ENCODE data around the gene PRDM5. TPM values are rescaled to one million over a fixed set of nuclear protein-coding genes. Genes with fewer than 3 reads are reported as not detected.

The PRDM5 gene
- total and polyA plus RNA-seq, 2 donors (not counting 3 experiments of a cell fraction or from before 2014, with no cell fraction given): 2.2 to 8.1 TPM

GRCh38 chr4:120835342-120835741 lies 87.2 kb downstream of the PRDM5 start:
- no peak overlapping the region for H3K4me3 ChIP-seq (replicated peaks in 1 of 3; ENCODE audit: insufficient read depth in 1 of 3, low read depth in 1 of 3, low read length in 3 of 3)
- H3K27ac ChIP-seq (ENCODE audit: insufficient read depth, low read depth, low read length): no peak overlapping the region
- CTCF ChIA-PET: no interaction called here
- no peak overlapping the region for H3K9ac ChIP-seq (replicated peaks; ENCODE audit: extremely low read depth, insufficient read depth, low read length)
- POLR2A ChIA-PET: no interaction called here
- H3K4me2 ChIP-seq (ENCODE audit: insufficient read depth, low read length): no peak overlapping the region
- dilution Hi-C loops (cut with MboI; ENCODE audit: extremely low pct_ligation_motif_present, low sequenced_read_pairs): no loop called here
- H4K20me1 ChIP-seq (replicated peaks; ENCODE audit: control insufficient read depth, extremely low read depth, insufficient read depth, low read length): no peaks in the 10 kb centered on the region
- no peaks in the 10 kb centered on the region for H3K9me3 ChIP-seq (replicated peaks; ENCODE audit: control insufficient read depth, insufficient read depth, low read length)
- H3K36me3 ChIP-seq (ENCODE audit: control insufficient read depth in 2 of 2, extremely low read depth in 1 of 2, insufficient read depth in 2 of 2, low read length in 2 of 2): no peaks in the 10 kb centered on the region
- intact Hi-C loops (cut with micrococcal nuclease): no loop called here
- no peaks in the 10 kb centered on the region for H3K9me1 ChIP-seq (replicated peaks; ENCODE audit: control insufficient read depth, extremely low read depth, insufficient read depth, low read length)
- H3K27me3 ChIP-seq (ENCODE audit: control insufficient read depth in 2 of 2, insufficient read depth in 2 of 2, low read length in 2 of 2): no peaks in the 10 kb centered on the region
- H3K79me2 ChIP-seq (ENCODE audit: control insufficient read depth, insufficient read depth, low read length): no peaks in the 10 kb centered on the region
- TF ChIP-seq FOS (IDR thresholded peaks at IDR 0.05; ENCODE audit: borderline replicate concordance, insufficient read depth, low read length): no peak
- no peak for TF ChIP-seq POLR2A (IDR thresholded peaks at IDR 0.05; ENCODE audit: low read depth, low read length)
- TF ChIP-seq CTCF (IDR thresholded peaks at IDR 0.05; ENCODE audit: extremely low read depth in 1 of 2, insufficient read depth in 1 of 2, low read depth in 1 of 2, low read length in 2 of 2): no peak
- no peak for TF ChIP-seq JUN (IDR thresholded peaks at IDR 0.05; ENCODE audit: borderline replicate concordance, insufficient read depth, insufficient read length, low read depth)
- no peak for TF ChIP-seq MAX (IDR thresholded peaks at IDR 0.05; ENCODE audit: insufficient read depth, insufficient read length)
- no peak for TF ChIP-seq MYC (IDR thresholded peaks at IDR 0.05; ENCODE audit: low read depth, low read length)
- TF ChIP-seq POLR2AphosphoS5 (IDR thresholded peaks at IDR 0.05; ENCODE audit: insufficient read depth, low read depth, low read length): no peak
- no peak for TF ChIP-seq GATA2 (IDR thresholded peaks at IDR 0.05; ENCODE audit: insufficient read depth, insufficient read length, low read depth, low read length)
- TF ChIP-seq EZH2 (IDR thresholded peaks at IDR 0.05; ENCODE audit: borderline replicate concordance, low read depth, low read length, severe bottlenecking): no peak
- BruUV-seq (replicated peaks): no TSS peak
- no peak for FAIRE-seq
- DNase-seq (ENCODE audit: low read depth, low spot score): no peak
- H3K4me1 ChIP-seq (ENCODE audit: control insufficient read depth, extremely low read depth, insufficient read depth, low read length): no peaks in the 10 kb centered on the region
- no peak overlapping the region for H2AFZ ChIP-seq (ENCODE audit: low read depth, low read length)

Data from endothelial cell of umbilical vein (primary cell).